Coronary artery (tissue), 2 donors: ENCODE measurements around the gene DGKQ.

Experiments used
- DNase-seq: peaks from one replicate; pipeline ENCODE4 v3.0.0-alpha.2; 2017; ENCODE audit warnings: low spot score
- H3K27ac ChIP-seq, 2 donors: fragments of 200-600 bp; sonication (generic); one replicate each; pipeline ENCODE4 v1.5.1; 2016 to 2019
- H3K4me3 ChIP-seq: fragments of 200-600 bp; sonication (generic); 2 replicates; pipeline ENCODE4 v1.5.1; 2016; ENCODE audit warnings: mild to moderate bottlenecking, moderate library complexity
- TF ChIP-seq, protein P1 (sequence below): fragments of 200-600 bp; sonication (generic); IDR thresholded peaks from one replicate; pipeline ENCODE4 v1.5.1; 2019; ENCODE audit warnings: antibody characterized with exemption

DGKQ gene

DNA sequence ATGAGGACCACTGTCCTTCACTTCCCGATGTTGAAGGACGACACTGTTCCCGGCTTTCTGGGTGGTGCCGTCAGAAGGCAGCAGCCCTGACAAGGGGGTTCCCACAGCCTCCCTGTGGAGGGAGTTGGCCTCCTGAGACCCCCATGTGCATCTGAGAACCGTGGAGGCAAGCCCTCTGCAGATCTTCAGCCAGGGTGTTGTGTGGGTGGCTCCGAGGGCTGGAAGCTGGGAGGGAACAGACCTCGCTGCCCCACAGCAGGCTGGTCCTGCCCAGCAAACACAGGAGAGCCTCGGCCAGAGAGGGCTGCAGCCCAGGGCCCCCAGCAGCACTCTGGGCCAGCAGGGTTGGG, 16.2 kb downstream of the DGKQ start:
- TF ChIP-seq, protein P1, sequence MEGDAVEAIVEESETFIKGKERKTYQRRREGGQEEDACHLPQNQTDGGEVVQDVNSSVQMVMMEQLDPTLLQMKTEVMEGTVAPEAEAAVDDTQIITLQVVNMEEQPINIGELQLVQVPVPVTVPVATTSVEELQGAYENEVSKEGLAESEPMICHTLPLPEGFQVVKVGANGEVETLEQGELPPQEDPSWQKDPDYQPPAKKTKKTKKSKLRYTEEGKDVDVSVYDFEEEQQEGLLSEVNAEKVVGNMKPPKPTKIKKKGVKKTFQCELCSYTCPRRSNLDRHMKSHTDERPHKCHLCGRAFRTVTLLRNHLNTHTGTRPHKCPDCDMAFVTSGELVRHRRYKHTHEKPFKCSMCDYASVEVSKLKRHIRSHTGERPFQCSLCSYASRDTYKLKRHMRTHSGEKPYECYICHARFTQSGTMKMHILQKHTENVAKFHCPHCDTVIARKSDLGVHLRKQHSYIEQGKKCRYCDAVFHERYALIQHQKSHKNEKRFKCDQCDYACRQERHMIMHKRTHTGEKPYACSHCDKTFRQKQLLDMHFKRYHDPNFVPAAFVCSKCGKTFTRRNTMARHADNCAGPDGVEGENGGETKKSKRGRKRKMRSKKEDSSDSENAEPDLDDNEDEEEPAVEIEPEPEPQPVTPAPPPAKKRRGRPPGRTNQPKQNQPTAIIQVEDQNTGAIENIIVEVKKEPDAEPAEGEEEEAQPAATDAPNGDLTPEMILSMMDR: no peak
- Histone ChIP-seq H3K27ac (no peak overlapping the region), H3K4me3 (no peak overlapping the region)
- DNase-seq: no peak

DNA sequence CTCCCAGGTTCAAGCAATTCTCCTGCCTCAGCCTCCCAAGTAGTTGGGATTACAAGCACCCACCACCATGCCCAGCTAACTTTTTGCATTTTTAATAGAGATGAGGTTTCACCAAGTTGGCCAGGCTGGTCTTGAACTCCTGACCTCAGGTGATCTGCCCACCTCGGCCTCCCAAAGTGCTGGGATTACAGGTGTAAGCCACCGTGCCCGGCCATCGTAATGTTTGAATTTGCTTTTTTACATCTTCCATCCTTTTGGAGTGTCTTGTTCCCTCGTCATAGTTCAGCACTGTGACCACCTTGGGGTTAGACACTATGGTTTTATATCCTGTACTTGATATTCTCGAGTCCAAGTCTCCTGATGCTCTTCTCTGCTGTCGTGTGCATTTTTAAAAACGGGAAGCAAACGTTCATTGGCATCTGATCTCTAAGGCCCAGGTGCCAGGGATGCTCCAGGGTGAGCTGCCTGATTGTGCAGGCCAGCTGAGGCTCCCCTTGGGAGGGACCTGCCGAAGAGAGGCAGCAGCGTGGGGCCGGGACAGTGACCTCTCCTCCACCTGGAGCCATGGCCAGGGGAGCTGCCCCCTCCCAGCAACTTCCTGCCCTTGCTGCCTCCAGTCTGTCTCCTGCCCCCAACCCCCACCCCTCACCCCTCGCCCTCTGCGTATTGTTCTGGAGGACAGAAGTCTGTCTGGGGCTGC, 16.7 kb downstream of the DGKQ start:
- H3K4me3 ChIP-seq: no peak overlapping the region
- DNase-seq: no peak
- TF ChIP-seq, protein P1: no peak

DNA sequence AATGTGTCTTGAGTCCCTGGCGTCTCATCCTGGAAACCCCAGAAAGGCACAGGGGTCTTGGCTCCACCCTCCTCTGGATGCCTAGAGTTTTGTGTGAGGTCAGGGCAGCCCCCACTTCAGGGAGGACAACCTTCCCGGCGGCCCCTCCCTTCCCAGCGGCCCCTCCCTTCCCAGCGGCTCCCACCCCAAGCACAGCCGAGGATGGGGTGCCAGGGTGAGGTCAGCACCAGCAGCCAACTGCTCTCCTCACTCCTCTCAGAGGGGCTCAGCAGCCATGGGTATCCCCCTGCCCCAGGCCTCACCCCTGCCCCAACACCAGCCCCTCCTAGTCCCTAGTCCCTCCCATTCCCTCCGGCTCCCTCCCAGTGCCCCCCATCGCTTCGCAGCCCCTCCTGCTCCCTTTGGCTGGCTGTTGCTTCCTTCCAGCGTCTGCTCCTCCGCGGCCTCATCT, 17.4 kb downstream of the DGKQ start:
- H3K4me3 ChIP-seq: no peak overlapping the region
- TF ChIP-seq, protein P1: no peak
- DNase-seq: no peak
- no peak overlapping the region for H3K27ac ChIP-seq

More for the DNA sequence above, 16.7 kb downstream of the DGKQ start:
- H3K27ac ChIP-seq: no peak overlapping the region

DNA sequence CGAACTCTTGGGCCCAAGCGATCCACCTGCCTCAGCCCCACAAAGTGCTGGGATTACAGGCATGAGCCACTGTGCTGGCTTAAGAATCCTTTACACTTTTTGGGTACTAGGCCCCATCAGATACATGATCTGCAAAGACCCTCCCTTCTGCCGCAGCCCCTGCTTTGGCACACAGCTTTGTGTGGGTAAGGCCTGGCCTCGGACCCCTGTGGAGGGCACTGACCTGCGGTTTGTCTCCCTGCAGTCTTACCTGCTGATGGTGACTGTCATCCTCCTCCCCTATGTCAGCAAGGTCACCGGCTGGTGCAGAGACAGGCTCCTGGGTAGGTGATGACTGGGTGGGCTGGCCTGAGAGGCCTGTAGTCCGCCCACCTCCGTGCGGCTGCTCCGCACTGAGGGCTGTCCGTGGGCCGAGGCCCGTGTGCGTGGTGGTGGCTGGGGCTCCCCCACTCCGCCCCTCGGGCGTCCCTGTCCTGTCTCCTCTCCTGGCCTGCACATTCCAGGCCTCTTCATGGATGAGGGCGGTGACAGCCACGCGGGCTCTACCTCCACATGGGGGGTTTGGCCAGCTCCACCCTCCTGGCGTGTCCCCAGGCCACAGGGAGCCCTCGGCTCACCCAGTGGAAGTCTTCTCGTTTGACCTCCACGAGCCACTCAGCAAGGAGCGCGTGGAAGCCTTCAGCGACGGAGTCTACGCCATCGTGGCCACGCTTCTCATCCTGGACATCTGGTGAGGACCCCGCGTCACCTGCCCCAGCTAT, 18.0 kb downstream of the DGKQ start:
- TF ChIP-seq, protein P1: no peak
- Histone ChIP-seq H3K4me3 (no peak overlapping the region), H3K27ac (no peak overlapping the region)
- DNase-seq: no peak

DNA sequence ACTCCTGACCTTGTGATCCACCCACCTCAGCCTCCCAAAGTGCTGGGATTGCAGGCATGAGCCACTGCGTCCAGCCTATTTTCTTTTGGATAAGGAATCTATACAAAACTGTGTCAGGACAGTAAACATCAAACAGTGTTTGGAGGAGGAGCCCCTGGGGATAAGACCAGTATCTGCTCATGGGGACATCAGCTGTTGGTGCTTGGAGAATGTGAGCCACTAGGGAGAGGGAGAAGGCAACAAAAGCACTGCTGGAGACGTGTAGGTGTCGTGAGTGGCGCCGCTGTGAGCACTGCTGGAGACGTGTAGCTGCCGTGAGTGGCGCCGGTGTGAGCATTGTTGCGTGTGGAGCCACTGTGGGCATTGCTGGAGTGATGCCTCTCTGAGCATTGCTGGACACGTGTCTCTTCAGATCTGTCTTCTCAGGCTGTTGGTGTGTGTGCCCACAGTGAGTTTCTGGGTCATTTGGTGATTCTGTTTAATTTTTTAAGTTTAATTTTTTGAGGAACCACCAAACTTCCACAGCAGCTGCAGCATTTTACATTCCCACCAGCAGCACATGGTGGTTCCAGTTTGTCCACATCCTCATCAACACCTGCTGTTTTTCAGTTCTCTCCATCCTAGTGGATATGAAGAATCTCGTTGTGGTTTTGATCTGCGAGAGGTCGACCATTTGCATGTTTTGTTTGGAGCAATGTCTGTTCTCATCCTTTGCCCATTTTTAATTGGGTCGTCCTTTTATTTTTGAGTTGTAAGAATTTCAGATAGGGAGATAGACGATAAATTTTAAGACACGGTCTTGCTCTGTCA, 19.0 kb downstream of the DGKQ start:
- no peak overlapping the region for H3K27ac ChIP-seq
- DNase-seq: no peak
- H3K4me3 ChIP-seq: no peak overlapping the region
- TF ChIP-seq, protein P1: no peak

DNA sequence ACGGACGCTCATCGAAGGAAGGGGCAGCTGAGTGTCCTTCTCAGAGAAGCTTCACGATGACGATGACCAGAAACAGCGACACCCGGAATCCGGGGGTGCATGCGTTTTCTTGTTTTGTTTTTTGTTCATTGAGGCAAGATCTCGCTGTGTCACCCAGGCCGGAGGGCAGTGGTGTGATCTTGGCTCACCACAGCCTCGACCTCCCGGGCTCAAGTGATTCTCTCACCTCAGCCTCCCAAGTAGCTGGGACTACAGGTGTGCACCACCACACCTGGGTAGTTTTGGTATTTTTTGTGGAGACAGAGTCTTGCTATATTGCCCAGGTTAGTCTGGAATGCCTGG, 19.8 kb downstream of the DGKQ start:
- no peak overlapping the region for H3K4me3 ChIP-seq
- TF ChIP-seq, protein P1: no peak
- no peak for DNase-seq
- H3K27ac ChIP-seq: no peak overlapping the region
